Daoy (cell line): ENCODE measurements around the gene PLA2G4B. TPM values are rescaled to one million over a fixed set of nuclear protein-coding genes. Genes with fewer than 3 reads are reported as not detected.

Source experiments
- DNase-seq: peaks from one replicate; pipeline ENCODE4 v3.0.0-alpha.2; 2015; ENCODE audit warnings: low read depth
- total RNA-seq: library from RNA; depleted of rRNA; stranded (reverse); fragments of >200 nt; shearing (Covaris generic); gene quantifications from 2 replicates; pipeline ENCODE4 v1.2.3, GENCODE V29; 2014

Gene PLA2G4B
- total RNA-seq, 1 experiment from 2014 or later: 4.6 TPM

GRCh38 chr15:41849204-41849603 is 10.6 kb downstream of the PLA2G4B start:
- DNase-seq: no peak

GRCh38 chr15:41849861-41850260 is 11.2 kb downstream of the PLA2G4B start:
- DNase-seq: no peak

DNA sequence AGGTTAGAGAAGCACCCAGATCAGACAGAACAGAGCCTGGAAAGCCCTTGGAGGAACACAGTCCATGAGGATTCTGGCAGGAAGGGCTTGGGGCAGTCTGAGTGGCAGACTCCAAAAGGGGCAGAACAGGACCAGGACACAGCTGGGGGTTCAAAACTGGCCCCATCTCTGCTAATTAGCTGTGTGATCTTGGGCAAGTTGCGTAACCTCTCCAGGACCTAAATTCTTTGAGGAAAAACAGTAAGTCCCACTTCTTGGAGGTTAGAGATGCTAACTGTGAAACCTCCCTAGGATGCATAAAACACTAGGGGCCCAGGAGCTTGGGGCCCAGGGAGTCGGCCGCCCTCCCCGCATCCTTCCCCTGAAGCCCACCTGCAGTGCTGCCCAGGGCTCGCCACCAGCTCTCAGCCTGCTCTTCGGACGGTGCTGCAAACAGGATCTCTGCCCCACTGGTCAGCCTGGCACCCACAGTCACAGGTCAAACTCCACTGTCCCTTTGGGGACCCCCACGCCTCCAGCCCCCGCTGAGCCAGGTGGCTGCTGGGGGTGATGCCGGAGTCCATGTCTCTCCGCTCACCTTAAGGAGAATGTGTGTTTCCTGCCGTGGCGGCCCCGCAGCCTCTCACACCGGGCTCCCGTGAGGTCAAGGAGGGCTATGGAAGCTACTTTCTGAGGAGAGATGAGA is 12.0 kb downstream of the PLA2G4B start:
- no peak for DNase-seq

DNA sequence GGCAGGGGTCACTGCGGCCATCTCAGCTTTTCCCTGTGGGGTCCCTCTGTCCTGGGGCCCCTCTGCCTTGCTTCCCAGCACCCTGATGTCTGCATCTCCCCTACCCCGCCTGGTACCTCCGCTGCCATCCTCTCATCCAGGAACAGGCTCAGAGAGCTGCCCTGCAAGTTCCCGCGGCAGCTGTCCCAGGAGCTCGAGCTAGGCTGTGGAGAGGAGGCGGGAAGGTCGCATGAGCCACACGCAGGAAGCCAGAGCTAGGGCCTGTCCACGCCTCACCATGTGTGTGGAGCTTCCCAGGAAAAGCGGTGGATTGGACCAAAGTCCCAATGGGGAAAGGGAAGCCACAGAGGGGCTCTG is 12.5 kb downstream of the PLA2G4B start:
- no peak for DNase-seq

DNA sequence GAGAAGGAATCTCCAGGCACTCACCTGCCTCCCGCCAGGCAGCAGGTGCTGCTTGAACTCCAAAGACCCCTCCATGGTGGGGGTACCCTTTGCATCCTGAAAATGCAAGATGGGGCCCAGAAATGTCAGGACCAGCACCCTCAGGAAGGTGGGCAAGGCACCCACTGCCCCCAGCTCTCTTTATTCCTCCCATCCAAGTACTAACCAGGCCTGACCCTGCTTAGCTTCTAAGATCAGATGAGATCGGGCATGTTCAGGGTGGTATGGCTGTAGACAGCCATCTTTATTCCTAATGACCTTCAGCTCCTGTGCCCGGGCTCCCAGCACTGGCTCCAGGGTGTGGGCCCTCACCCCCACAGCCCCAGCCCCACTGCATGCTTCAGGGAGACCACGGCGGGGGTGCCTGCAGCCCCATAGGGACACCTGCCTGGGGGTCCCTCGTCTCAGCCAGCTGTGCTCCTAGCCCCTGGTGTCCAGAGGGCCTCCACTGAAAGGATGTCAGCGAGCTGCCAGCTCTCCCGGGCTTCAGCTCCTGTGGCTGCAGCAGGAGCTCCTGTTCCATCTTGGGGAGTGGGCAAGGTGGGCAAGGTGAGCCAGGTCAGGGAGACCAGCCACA is 13.2 kb downstream of the PLA2G4B start:
- DNase-seq: no peak

- DNase-seq: no peak
Observed at GRCh38 chr15:41852736-41853590, 14.3 kb downstream of the PLA2G4B start.

GRCh38 chr15:41853831-41854230 is 15.2 kb downstream of the PLA2G4B start:
- no peak for DNase-seq

DNA sequence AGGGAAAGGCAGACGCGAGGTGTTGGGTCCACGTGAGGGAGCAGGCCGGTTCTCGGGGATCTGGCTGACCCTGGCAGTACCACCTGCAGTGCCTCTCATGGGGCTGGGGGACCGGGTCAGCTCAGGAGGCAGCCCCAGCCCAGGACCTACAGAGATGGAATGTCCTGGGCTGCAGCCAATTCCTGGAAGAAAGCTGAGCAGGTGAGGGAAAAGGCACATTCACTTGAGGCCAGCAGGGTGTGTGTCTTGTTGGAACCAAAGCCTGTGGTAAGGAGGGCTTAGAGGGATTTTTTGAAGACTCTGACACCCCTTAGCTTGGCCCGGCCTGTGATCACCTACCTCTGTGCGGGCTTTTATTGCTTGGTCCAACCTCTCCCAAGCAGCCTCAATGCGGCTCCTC is 15.8 kb downstream of the PLA2G4B start:
- no peak for DNase-seq

- DNase-seq: no peak
Observed at GRCh38 chr15:41855261-41855961, 16.8 kb downstream of the PLA2G4B start.

DNA sequence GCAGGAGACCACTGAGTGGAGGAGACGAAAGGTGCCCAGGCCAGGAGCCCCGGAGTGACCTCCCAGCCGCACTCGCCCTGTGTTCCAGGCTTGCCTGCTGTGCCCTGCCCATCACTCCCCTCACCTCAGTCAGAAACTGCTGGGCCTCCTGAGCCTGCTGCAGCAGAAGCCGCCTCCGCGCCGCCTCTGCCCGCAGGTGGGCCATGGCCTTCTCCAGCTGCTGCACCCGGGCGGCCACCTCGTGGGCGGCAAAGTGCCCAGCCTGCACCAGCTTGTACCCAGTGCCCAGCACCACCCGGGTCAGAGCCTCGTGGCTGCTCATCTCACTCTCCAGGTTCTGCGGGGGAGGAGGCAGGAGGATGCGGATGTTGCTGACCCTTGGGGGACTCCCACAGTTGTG is 17.6 kb downstream of the PLA2G4B start:
- no peak for DNase-seq

- no peak for DNase-seq
Observed at GRCh38 chr15:41856716-41857115, 18.1 kb downstream of the PLA2G4B start.

GRCh38 chr15:41857316-41857715 is 18.7 kb downstream of the PLA2G4B start:
- no peak for DNase-seq

DNA sequence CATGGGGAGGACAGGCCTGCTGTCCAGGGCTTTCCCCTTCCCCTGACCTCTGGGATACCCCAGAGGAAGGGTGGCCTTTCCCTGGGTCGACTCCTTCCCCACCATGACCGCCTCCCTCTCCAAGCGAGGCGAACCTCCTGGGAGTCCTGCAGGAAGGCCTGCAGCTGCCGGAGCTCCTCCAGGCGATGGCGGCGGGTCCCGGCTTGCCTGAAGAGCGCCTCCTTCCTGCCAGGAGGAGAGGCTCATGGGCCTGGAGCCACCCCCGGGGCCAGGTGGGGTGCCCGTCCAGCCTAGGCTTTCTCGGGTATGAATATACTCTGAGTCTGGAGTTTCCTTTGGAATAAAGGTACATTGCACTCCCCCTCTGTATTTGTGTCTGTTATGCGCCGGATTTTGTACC is 20.1 kb downstream of the PLA2G4B start:
- no peak for DNase-seq

DNA sequence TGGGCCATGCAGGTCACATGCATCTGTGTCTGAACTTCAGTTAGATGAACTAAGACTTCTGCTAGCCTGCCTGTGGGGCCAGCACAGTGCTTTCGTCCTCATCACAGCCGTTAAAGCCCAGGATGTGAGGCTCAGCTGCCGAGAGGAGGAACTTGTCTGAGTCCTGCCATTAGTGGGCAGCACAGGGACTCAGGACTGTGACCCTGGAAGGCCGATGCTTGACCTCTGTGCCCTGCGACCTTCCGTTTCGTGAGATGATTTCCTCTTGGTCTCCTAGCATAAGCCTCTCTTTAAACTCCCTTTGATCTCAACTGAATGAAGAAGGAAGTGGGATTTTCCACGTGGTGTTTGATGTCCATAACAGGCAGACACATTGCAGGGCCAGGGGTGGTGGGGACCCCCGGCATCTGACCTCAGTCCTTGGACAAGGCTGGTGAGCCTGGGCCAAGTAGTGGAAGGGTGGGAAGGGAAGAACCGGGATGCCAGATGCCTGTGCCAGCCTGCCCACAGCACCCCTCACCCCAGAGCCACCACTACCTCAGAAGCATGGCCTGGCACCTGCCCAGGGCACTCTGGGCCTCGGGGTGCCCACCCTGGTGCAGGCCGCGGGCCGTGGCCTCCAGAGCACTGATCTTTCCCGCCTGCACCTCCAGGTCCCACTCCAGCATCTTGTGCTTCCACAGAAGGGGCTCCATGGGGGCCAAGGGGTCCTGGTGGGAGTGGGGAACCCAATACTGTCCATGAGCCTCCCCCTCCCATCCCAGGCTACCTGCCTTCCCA is 21.6 kb downstream of the PLA2G4B start:
- no peak for DNase-seq

DNA sequence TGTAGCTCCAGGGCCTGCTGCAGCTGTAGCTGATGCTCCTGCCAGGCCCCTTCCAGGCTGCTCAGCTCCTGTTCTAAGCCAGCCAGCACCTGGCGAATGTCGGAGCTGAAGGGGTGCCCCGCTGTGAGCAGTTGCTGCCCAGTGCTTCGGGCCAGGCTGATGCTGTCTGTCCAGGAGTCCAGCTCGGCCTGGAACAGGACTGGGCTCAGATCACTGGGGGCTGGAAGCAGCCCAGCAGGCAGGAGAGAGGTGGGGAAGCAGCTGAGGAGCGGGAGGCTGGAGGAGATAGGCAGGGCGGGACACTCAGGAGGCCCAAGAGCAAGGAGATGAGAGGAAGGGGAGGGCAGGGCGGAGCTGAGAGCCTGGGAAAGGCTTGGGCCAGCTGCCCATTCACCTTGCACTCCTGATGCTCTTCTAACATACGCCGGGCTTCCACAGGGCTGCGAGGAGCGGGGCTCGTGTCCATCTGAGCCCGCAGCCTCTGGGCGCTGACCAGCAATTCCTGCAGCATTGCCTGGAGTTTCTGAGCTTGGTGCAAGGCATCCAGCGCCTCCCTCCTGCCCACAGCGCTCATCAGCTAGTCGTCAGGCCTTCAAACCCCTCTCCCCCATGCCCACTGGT is 23.2 kb downstream of the PLA2G4B start:
- no peak for DNase-seq

DNA sequence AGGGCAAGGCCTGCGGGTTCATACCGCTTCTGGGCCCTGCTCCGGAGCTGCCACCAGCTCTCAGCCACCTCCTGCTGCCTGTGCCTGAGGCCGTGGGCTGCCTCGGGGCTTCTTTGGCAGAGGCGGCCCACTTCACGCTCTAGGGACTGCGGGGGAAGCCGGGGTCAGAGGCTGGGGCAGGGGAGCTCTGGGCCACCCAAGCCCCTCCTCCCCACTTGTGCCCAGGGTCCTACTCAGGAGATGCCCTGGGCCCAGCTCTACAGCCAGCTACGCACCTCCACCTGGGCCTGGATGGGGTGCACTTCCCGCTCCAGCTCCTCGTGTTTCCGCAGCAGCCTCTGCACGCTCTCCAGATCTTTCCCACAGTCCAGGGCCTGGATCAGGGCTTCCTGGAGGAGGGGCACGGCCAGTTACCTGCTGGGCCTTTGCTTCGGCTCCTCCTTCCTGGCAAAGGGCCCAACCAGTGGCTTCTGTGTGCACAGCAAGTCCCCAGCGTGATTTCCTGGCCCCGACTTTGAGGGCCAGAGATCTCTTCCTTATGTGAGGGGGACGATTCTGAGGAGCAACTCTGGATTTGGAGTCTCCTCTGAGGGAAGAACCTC is 24.0 kb downstream of the PLA2G4B start:
- DNase-seq: no peak

DNA sequence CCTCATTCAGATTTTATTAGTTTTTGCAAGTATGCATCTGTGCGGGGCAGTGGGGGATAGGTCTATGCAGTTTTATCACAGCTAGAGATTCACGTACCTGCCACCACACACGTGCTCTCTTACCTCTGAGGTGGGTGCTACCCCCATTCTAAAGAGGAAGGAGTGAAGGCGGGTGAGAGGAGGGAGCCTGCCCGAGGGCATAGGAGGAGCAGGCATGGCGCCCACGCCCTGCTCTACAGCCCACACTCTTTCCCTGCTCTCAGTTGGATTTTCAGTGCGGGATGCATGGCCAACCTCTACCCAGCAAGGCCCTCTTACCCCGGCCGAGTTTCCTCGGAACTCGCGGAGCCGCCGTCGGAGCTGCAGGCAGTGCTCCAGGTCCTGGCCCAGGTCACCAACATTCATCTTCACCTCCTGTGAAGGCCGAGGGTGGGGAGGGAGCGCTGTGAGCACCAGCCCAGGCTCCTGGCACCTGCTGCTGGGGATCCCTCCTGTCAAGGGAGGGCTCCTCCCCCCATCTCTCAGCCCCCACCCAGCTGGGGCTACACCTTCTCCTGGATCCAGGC is 26.9 kb downstream of the PLA2G4B start:
- no peak for DNase-seq

DNA sequence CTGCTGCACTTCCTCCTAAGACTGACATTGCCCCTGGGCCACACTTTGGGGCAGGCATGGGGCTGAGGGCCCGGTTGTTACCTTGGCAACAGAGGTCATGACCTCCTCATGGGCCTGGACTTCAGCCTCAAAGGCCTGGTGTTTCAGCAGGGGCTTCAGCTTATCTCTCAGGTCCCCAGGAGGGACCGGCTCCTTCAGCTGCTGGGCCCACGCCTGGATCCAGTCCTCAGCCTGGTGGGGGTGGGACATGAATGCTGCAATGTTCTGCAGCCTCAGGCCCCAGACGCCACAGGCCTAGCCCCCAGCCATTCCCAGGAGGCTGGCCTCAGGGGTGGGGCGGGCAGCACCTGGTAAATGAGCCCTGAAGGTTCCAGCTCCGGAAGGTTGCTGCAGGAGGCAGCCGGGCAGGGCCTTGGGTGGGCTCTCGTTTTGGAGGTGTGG is 27.6 kb downstream of the PLA2G4B start:
- DNase-seq: no peak

GRCh38 chr15:41866872-41867579 is 28.4 kb downstream of the PLA2G4B start:
- no peak for DNase-seq

DNA sequence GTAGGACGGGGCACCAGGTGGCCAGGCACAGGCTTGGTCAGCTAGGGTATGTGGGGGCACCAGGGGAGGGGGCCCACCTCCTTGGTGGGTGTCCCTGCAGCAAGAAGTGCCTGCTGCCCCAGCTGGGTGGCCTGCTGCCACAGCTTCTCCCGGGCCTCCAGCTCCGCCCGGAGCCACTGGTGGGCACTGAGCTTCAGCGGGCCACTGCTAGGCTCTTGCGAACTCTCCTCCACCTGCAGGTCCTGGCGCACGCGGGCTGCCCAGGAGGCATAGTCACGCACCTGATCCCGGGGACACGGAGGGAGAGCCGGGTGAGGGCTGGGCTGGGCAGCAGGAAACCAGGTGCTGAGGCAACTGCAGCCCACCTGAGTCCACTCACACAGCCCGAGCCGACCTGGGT is 29.7 kb downstream of the PLA2G4B start:
- DNase-seq: no peak
